Astrocyte (in vitro differentiated cells and primary cell): ENCODE data around the gene MEGF11. TPM values are rescaled to one million over a fixed set of nuclear protein-coding genes. Genes with fewer than 3 reads are reported as not detected.

ENCODE experiments used
- DNase-seq: peaks from one replicate; pipeline ENCODE4 v3.0.0-alpha.2; 2010; ENCODE audit warnings: low read depth
- FAIRE-seq: peaks from 2 replicates; lab custom pipeline; 2011; peaks lifted over from hg19 to GRCh38; lab: Jason Lieb, UNC
- H2AFZ ChIP-seq: 2 replicates; pipeline ENCODE4 v1.6.0; 2012; ENCODE audit warnings: low read depth, low read length, inconsistent platforms
- H3K27ac ChIP-seq: 2 replicates; pipeline ENCODE4 v1.5.1; 2011; ENCODE audit warnings: low read depth, low read length, inconsistent platforms
- H3K27me3 ChIP-seq: 2 replicates; pipeline ENCODE4 v1.6.0; 2011; ENCODE audit warnings: low read length, inconsistent platforms; ENCODE audit not compliant: insufficient read depth
- H3K36me3 ChIP-seq: 2 replicates; pipeline ENCODE4 v1.5.1; 2011; ENCODE audit warnings: low read length, inconsistent platforms; ENCODE audit not compliant: insufficient read depth
- H3K4me1 ChIP-seq: 2 replicates; pipeline ENCODE4 v1.5.1; 2011; ENCODE audit warnings: low read length, inconsistent platforms; ENCODE audit not compliant: insufficient read depth
- H3K4me2 ChIP-seq: 2 replicates; pipeline ENCODE4 v1.6.0; 2012; ENCODE audit warnings: low read length, inconsistent platforms
- H3K4me3 ChIP-seq: 2 replicates; pipeline ENCODE4 v1.5.1; 2011; ENCODE audit warnings: low read depth, mild to moderate bottlenecking, low read length, inconsistent platforms; ENCODE audit not compliant: insufficient read depth
- H3K79me2 ChIP-seq: 2 replicates; pipeline ENCODE4 v1.6.0; 2012; ENCODE audit warnings: mild to moderate bottlenecking, low read length, inconsistent platforms; ENCODE audit not compliant: insufficient read depth
- H3K9ac ChIP-seq: 2 replicates; pipeline ENCODE4 v1.6.0; 2012; ENCODE audit warnings: mild to moderate bottlenecking, low read length, inconsistent platforms
- H3K9me3 ChIP-seq: 2 replicates; pipeline ENCODE4 v1.5.1; 2012; ENCODE audit warnings: low read depth, mild to moderate bottlenecking, low read length, inconsistent platforms; ENCODE audit not compliant: insufficient read depth
- H4K20me1 ChIP-seq: 2 replicates; pipeline ENCODE4 v1.6.0; 2012; ENCODE audit warnings: low read length, inconsistent platforms; ENCODE audit not compliant: insufficient read depth
- H3K27ac Mint-ChIP-seq: one replicate; pipeline ENCODE4 v1.8.0; 2021; ENCODE audit warnings: mild to moderate bottlenecking, mixed read lengths; ENCODE audit not compliant: unreplicated experiment
- H3K27me3 Mint-ChIP-seq: one replicate; pipeline ENCODE4 v1.8.0; 2021; ENCODE audit warnings: low read depth, mixed read lengths; ENCODE audit not compliant: unreplicated experiment
- H3K36me3 Mint-ChIP-seq: one replicate; pipeline ENCODE4 v1.8.0; 2021; ENCODE audit warnings: low read depth, mixed read lengths; ENCODE audit not compliant: unreplicated experiment
- H3K4me1 Mint-ChIP-seq: one replicate; pipeline ENCODE4 v1.8.0; 2021; ENCODE audit warnings: low read depth, mixed read lengths; ENCODE audit not compliant: unreplicated experiment
- H3K4me3 Mint-ChIP-seq: one replicate; pipeline ENCODE4 v1.8.0; 2021; ENCODE audit warnings: mild to moderate bottlenecking, moderate library complexity, mixed read lengths; ENCODE audit not compliant: unreplicated experiment
- H3K9me3 Mint-ChIP-seq: one replicate; pipeline ENCODE4 v1.8.0; 2021; ENCODE audit warnings: mild to moderate bottlenecking, mixed read lengths; ENCODE audit not compliant: unreplicated experiment
- CTCF ChIP-seq: IDR thresholded peaks from 2 replicates; pipeline ENCODE4 v1.5.1; 2011; ENCODE audit warnings: low read depth, mild to moderate bottlenecking, inconsistent platforms, low read length, moderate library complexity; ENCODE audit not compliant: insufficient read depth
- EZH2 ChIP-seq: IDR thresholded peaks from 2 replicates; pipeline ENCODE4 v1.6.1; 2012; ENCODE audit warnings: mild to moderate bottlenecking, low read length, inconsistent platforms; ENCODE audit not compliant: insufficient read depth
- total RNA-seq: library from RNA; stranded (reverse); gene quantifications from 2 replicates; pipeline ENCODE4 v1.2.1, GENCODE V29; 2021

Gene MEGF11
- total RNA-seq, 1 donor from 2014 or later, result 0.16 TPM

- no peaks in the 10 kb centered on the region for H3K79me2 ChIP-seq
- no peaks in the 10 kb centered on the region for H4K20me1 ChIP-seq
- peaks cover 25% of the 10 kb centered on the region for H3K27me3 ChIP-seq
- DNase-seq (no peak), FAIRE-seq (no peak)
- no peaks in the 10 kb centered on the region for H3K9me3 ChIP-seq
- no peak overlapping the region for H3K4me3 ChIP-seq
- Mint-ChIP-seq H3K36me3 (peaks cover 2% of the 10 kb centered on the region), H3K27me3 (peaks cover 70% of the 10 kb centered on the region), H3K9me3 (no peaks in the 10 kb centered on the region), H3K27ac (no peak overlapping the region), H3K4me1 (no peaks in the 10 kb centered on the region), H3K4me3 (no peak overlapping the region)
- no peaks in the 10 kb centered on the region for H3K4me1 ChIP-seq
- no peaks in the 10 kb centered on the region for H3K36me3 ChIP-seq
- no peak overlapping the region for H3K27ac ChIP-seq
- H2AFZ ChIP-seq, result no peak overlapping the region
- H3K9ac ChIP-seq, result no peak overlapping the region
- H3K4me2 ChIP-seq, result no peak overlapping the region
- no peak for TF ChIP-seq EZH2
- TF ChIP-seq CTCF, result no peak
Observed at GRCh38 chr15:65996901-65997300, 256.6 kb downstream of the MEGF11 start.

DNA sequence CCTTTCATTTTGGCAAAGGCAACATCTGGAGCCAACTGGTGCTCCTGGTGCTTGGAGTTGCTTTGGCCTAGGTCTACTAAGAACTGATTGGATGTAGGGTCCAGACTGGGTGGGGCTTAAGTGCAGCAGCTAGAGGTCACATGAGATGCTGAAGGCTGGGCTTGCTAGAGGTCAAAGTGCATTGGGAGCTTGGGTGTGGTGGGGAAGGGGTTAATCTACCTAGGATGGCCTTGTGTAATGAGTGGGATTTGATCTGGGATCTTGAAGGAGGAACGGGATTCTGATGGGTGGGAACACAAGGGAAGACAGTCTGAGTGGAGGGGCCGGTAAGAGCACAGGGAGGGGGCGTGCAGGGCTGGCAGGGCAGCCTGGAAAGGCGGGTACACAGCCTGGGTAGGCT lies 258.7 kb downstream of the MEGF11 start:
- Mint-ChIP-seq H3K4me1 (no peaks in the 10 kb centered on the region), H3K9me3 (no peaks in the 10 kb centered on the region), H3K27ac (no peak overlapping the region), H3K27me3 (peaks cover 64% of the 10 kb centered on the region), H3K4me3 (no peak overlapping the region), H3K36me3 (peaks cover 2% of the 10 kb centered on the region)
- no peak for TF ChIP-seq CTCF
- TF ChIP-seq EZH2, result no peak
- Histone ChIP-seq H3K79me2 (no peaks in the 10 kb centered on the region), H4K20me1 (no peaks in the 10 kb centered on the region), H3K4me3 (no peak overlapping the region), H3K36me3 (no peaks in the 10 kb centered on the region), H2AFZ (no peak overlapping the region), H3K27me3 (peaks cover 26% of the 10 kb centered on the region), H3K4me2 (no peak overlapping the region), H3K27ac (no peak overlapping the region), H3K9ac (no peak overlapping the region), H3K4me1 (no peaks in the 10 kb centered on the region), H3K9me3 (no peaks in the 10 kb centered on the region)
- no peak for FAIRE-seq
- DNase-seq, result no peak

DNA sequence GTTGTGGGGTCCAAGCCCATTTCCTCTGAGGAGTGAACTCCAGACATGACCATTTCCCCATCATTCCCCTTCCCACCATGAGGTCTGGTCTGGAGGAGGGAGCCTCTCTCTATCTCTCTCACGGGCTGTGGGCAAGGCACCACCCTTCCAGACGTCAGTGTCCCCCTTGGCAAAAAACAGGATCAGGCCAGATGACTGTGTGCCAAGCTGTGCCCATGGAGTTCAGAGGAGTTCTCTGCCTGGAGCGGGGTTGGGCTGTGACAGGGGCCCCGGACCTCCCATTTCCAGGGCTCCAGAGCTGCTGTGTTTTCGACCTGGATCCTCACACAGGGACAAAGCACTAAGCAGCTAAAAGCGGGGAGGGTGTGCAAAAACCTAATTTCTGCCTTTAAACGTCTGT lies 259.8 kb downstream of the MEGF11 start:
- no peak overlapping the region for H3K4me3 Mint-ChIP-seq
- Histone ChIP-seq H3K27ac (no peak overlapping the region), H3K9ac (no peak overlapping the region), H4K20me1 (no peaks in the 10 kb centered on the region), H3K4me3 (no peak overlapping the region), H3K27me3 (peaks cover 26% of the 10 kb centered on the region), H3K9me3 (no peaks in the 10 kb centered on the region), H3K79me2 (no peaks in the 10 kb centered on the region), H3K4me1 (no peaks in the 10 kb centered on the region), H3K4me2 (no peak overlapping the region), H2AFZ (no peak overlapping the region), H3K36me3 (no peaks in the 10 kb centered on the region)
- no peaks in the 10 kb centered on the region for H3K36me3 Mint-ChIP-seq
- H3K9me3 Mint-ChIP-seq, result no peaks in the 10 kb centered on the region
- DNase-seq (no peak), FAIRE-seq (no peak)
- H3K27me3 Mint-ChIP-seq, result peaks cover 62% of the 10 kb centered on the region
- no peaks in the 10 kb centered on the region for H3K4me1 Mint-ChIP-seq
- H3K27ac Mint-ChIP-seq, result no peak overlapping the region
- no peak for TF ChIP-seq EZH2
- TF ChIP-seq CTCF, result no peak
